ENCODE measurements around the gene MAP3K3. TPM values are rescaled to one million over a fixed set of nuclear protein-coding genes. Genes with fewer than 3 reads are reported as not detected.
"Not testable (repeated sequence)": the region's sequence is repeated elsewhere in the genome, so short reads cannot be mapped to it uniquely, and the experiment has no call there.

Gene MAP3K3
- total RNA-seq, 1 donor from 2014 or later, result 29.6 TPM

GRCh38 chr17:63714550-63715277 lies 92.5 kb downstream of the MAP3K3 start:
- DNase-seq (ENCODE audit: low spot score), result no peak
- no peaks in the 10 kb centered on the region for H3K27me3 Mint-ChIP-seq (ENCODE audit: insufficient read depth)
- intact Hi-C loops (cut with micrococcal nuclease), result no loop called here
- peaks cover 20% of the 10 kb centered on the region for H3K36me3 Mint-ChIP-seq (ENCODE audit: low read depth)
- no peaks in the 10 kb centered on the region for H3K9me3 Mint-ChIP-seq
- H3K4me3 Mint-ChIP-seq, result no peak overlapping the region
- H3K27ac Mint-ChIP-seq, result no peak overlapping the region
- peaks cover 6% of the 10 kb centered on the region for H3K4me1 Mint-ChIP-seq (ENCODE audit: low read depth)

DNA sequence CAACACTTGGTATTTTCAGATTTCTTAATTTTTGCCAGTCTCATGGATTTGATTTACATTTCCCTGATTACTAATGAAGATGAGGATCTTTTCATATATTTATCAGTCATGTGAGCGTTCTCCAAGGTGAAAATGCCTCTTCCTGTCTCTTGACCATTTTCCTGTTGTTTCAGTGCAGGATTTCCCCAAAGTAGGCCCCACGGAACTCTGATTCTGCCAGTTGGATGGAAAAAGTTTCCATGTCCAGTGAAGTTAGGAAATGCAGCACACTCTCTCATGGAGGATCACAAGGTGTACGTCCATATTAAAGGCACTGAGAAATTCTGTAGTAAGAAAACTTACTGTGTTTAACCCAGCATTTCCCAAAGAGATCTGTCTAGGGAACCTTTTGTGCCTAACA lies 94.2 kb downstream of the MAP3K3 start:
- no peak for DNase-seq (ENCODE audit: low spot score)
- Mint-ChIP-seq H3K4me1 (ENCODE audit: low read depth) (no peaks in the 10 kb centered on the region), H3K27ac (no peak overlapping the region), H3K9me3 (no peaks in the 10 kb centered on the region), H3K4me3 (no peak overlapping the region), H3K36me3 (ENCODE audit: low read depth) (peaks cover 20% of the 10 kb centered on the region), H3K27me3 (ENCODE audit: insufficient read depth) (no peaks in the 10 kb centered on the region)
- intact Hi-C loops (cut with micrococcal nuclease), result no loop called here

DNA sequence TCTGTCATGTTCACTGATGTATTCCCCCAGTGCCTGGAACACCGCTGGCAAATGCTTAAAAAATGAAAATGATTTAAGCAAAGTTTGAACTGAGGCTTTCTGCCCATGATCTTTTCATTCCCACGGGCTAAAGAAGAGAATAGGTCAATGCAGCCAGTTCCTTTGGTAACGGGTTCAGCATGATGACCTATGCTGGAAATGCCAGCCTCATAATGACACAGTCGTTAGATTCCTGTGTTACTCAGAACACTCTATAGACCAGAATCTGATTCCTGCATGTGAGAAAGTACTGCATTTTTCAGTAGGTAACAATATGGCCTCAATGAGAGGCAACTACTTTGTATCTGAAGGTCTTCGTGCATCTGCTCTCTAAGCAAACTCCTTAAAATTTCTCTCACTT lies 96.8 kb downstream of the MAP3K3 start:
- intact Hi-C loops (cut with micrococcal nuclease), result no loop called here
- no peaks in the 10 kb centered on the region for H3K27me3 Mint-ChIP-seq (ENCODE audit: insufficient read depth)
- H3K4me1 Mint-ChIP-seq (ENCODE audit: low read depth), result no peaks in the 10 kb centered on the region
- H3K9me3 Mint-ChIP-seq, result no peaks in the 10 kb centered on the region
- no peak overlapping the region for H3K27ac Mint-ChIP-seq
- peaks cover 26% of the 10 kb centered on the region for H3K36me3 Mint-ChIP-seq (ENCODE audit: low read depth)
- H3K4me3 Mint-ChIP-seq, result no peak overlapping the region
- DNase-seq (ENCODE audit: low spot score), result no peak

GRCh38 chr17:63720194-63720593 lies 98.0 kb downstream of the MAP3K3 start:
- H3K9me3 Mint-ChIP-seq; DNase-seq (ENCODE audit: low spot score); H3K27me3 Mint-ChIP-seq (ENCODE audit: insufficient read depth); H3K27ac Mint-ChIP-seq; H3K4me1 Mint-ChIP-seq (ENCODE audit: low read depth); H3K4me3 Mint-ChIP-seq; intact Hi-C loops (cut with micrococcal nuclease): not testable (repeated sequence)
- H3K36me3 Mint-ChIP-seq (ENCODE audit: low read depth), result peaks cover 27% of the 10 kb centered on the region

GRCh38 chr17:63722403-63722802 lies 100.2 kb downstream of the MAP3K3 start:
- Mint-ChIP-seq H3K27ac (no peak overlapping the region), H3K9me3 (no peaks in the 10 kb centered on the region), H3K36me3 (ENCODE audit: low read depth) (peaks cover 31% of the 10 kb centered on the region), H3K4me1 (ENCODE audit: low read depth) (no peaks in the 10 kb centered on the region), H3K4me3 (no peak overlapping the region), H3K27me3 (ENCODE audit: insufficient read depth) (no peaks in the 10 kb centered on the region)
- intact Hi-C loops (cut with micrococcal nuclease), result no loop called here
- no peak for DNase-seq (ENCODE audit: low spot score)

GRCh38 chr17:63735691-63736090 lies 113.5 kb downstream of the MAP3K3 start:
- H3K4me1 Mint-ChIP-seq (ENCODE audit: low read depth), result peaks cover 14% of the 10 kb centered on the region
- H3K9me3 Mint-ChIP-seq, result no peaks in the 10 kb centered on the region
- intact Hi-C loops (cut with micrococcal nuclease), result no loop called here
- H3K4me3 Mint-ChIP-seq, result no peak overlapping the region
- no peak for DNase-seq (ENCODE audit: low spot score)
- H3K27ac Mint-ChIP-seq, result no peak overlapping the region
- no peaks in the 10 kb centered on the region for H3K27me3 Mint-ChIP-seq (ENCODE audit: insufficient read depth)
- H3K36me3 Mint-ChIP-seq (ENCODE audit: low read depth), result peaks cover 6% of the 10 kb centered on the region

DNA sequence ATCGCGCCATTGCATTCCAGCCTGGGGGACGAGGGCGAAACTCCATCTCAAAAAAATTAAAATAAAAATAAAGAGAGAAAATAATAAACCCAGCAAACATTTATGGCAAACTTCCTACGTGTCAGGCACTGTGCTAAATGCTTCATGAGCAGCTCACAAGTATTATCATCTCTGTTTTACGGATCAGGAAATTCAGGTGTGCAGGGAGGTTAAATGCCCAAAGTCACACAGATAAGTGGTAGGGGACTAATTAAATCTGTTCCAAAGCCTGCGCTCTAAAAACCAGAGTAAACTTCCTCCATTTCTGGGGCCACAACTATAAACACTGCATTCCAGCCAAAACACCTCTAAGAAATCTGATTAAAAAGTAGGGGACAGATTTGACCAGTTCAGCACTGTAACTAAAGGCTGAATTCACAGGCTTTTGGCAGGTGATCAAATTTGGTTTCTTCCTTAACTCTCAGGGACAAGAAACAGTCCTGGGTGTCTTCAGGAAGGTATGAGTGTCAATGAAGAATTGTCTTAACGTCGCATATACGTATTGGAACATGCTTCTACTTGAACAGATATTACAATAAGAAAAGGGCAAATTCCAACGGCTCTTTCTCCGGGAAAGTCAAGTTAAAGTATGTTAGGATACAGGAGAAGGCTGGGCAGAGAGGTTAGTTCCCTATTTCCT lies 118.4 kb downstream of the MAP3K3 start:
- Mint-ChIP-seq H3K9me3 (no peaks in the 10 kb centered on the region), H3K27ac (peak overlapping the region; percentile 97), H3K4me3 (peak overlapping the region; percentile 98), H3K27me3 (ENCODE audit: insufficient read depth) (no peaks in the 10 kb centered on the region), H3K36me3 (ENCODE audit: low read depth) (peaks cover 13% of the 10 kb centered on the region), H3K4me1 (ENCODE audit: low read depth) (peaks cover 25% of the 10 kb centered on the region)
- intact Hi-C loops (cut with micrococcal nuclease), result loop anchor here (1.0 to 10.0 kb wide), 9 partner anchors 12 to 1676 kb away; partner anchors contain the start of genes CCDC47, DCAF7, FTSJ3 and MAP3K3
- no peak for DNase-seq (ENCODE audit: low spot score)

DNA sequence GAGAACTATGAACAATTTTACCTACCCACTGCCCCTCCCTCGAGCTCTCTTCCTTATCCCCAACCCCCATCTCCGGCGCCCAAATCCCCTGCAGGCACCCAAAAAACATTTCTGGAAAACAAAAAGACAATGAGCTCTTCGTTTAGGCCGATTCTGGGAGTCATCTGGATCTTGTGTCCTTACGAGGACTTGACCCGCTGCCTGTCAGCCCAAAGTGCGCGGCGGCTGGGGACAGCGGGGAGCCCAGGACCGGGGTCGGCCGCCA lies 118.9 kb downstream of the MAP3K3 start:
- Mint-ChIP-seq H3K27me3 (ENCODE audit: insufficient read depth) (no peaks in the 10 kb centered on the region), H3K9me3 (no peaks in the 10 kb centered on the region), H3K27ac (peak overlapping the region; percentile 97), H3K4me3 (peak overlapping the region; percentile 98), H3K36me3 (ENCODE audit: low read depth) (peaks cover 17% of the 10 kb centered on the region), H3K4me1 (ENCODE audit: low read depth) (peaks cover 25% of the 10 kb centered on the region)
- intact Hi-C loops (cut with micrococcal nuclease), result loop anchor here (1.0 to 10.0 kb wide), 9 partner anchors 11 to 1676 kb away; partner anchors contain the start of genes CCDC47, DCAF7, FTSJ3 and MAP3K3
- DNase-seq (ENCODE audit: low spot score), result no peak

DNA sequence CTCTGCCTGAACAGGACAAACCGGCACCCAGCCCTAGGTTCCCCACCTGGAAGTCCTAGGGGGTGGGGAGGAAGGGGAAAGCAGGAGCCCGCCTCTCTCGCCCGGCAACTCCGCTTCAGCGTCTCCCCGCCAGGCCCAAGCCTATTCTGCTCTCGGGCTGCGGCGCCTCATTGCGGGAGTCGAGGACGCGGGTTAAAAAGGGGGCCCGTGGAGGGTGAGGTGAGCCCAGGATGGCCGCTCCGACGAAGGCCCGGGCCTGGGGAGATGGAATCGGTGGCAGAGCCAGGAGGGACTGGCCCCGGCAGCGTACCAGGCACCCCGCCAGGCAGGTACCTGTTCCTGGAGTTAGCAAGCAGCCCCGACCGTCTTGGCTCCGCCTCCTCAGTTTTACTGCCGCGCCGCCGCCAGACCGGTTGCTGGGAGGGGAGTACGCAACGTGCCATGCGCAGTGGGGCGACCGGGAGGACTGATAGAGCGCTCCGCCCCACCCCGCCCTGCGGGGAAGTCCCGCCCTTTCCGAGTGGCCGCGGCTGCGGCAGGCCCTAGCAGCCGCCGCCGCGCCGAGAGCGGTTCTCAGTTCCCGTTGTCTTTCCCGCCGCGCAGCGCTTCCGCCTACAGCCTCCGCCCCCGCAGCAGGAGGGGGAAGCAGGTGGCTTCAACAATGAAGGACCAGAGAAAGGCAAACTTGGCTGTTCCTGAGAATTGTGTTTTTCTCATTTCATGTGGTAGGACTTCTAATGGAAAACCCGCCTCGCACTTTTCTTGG lies 119.4 kb downstream of the MAP3K3 start, which contains the start of gene STRADA:
TSS of gene STRADA (minus strand) at position 392 of the 766 bp plus-strand sequence. CDS start 13,430 bp downstream, outside the sequence.
- peak; percentile 99 for DNase-seq (ENCODE audit: low spot score)
- H3K9me3 Mint-ChIP-seq, result no peaks in the 10 kb centered on the region
- H3K27me3 Mint-ChIP-seq (ENCODE audit: insufficient read depth), result no peaks in the 10 kb centered on the region
- intact Hi-C loops (cut with micrococcal nuclease), result loop anchor here (1.0 to 10.0 kb wide), 9 partner anchors 11 to 1677 kb away; partner anchors contain the start of genes CCDC47, DCAF7, FTSJ3 and MAP3K3
- H3K4me1 Mint-ChIP-seq (ENCODE audit: low read depth), result peaks cover 25% of the 10 kb centered on the region
- peaks cover 20% of the 10 kb centered on the region for H3K36me3 Mint-ChIP-seq (ENCODE audit: low read depth)
- peak within 1 kb of the TSS; percentile 97 for H3K27ac Mint-ChIP-seq
- peak within 1 kb of the TSS; percentile 98 for H3K4me3 Mint-ChIP-seq

Other genes with a start within 250 kb of the MAP3K3 start
- gene CYB561, start 176.1 kb upstream of the MAP3K3 start, total RNA-seq, result 1.9 and 2.9 TPM in 2 replicates
- gene ACE, start 145.4 kb upstream of the MAP3K3 start, total RNA-seq, result 0.36 and 0.59 TPM in 2 replicates
- gene KCNH6, start 99.1 kb upstream of the MAP3K3 start, total RNA-seq, result not detected in 2 replicates
- 116 and 121 TPM in 2 replicates for gene DCAF7, start 71.9 kb upstream of the MAP3K3 start, total RNA-seq
- 30.8 and 32.0 TPM in 2 replicates for gene TACO1, start 21.5 kb upstream of the MAP3K3 start, total RNA-seq
- 228 and 233 TPM in 2 replicates for gene LIMD2, start 77.7 kb downstream of the MAP3K3 start, total RNA-seq
- 59.1 and 59.4 TPM in 2 replicates for gene STRADA, start 119.4 kb downstream of the MAP3K3 start, total RNA-seq
- 74.8 and 79.2 TPM in 2 replicates for gene CCDC47, start 151.2 kb downstream of the MAP3K3 start, total RNA-seq
- 147 and 149 TPM in 2 replicates for gene DDX42, start 151.8 kb downstream of the MAP3K3 start, total RNA-seq
- 185 and 195 TPM in 2 replicates for gene PSMC5, start 205.0 kb downstream of the MAP3K3 start, total RNA-seq
- gene FTSJ3, start 205.2 kb downstream of the MAP3K3 start, total RNA-seq, result 95.6 and 100 TPM in 2 replicates
- 116 TPM in 2 replicates for gene SMARCD2, start 220.3 kb downstream of the MAP3K3 start, total RNA-seq

Measured in activated T-helper 1 cell treated with anti-CD3 and anti-CD28 coated beads, Interleukin-12 subunit alpha, Interleukin-12 subunit beta, Interleukin-2, Interleukin-4 antibody, amounts not matched to agents 30 ng/mL and 10 ng/mL and 1 ng/mL, durations not matched to agents 14 hours and 24 hours and 36 hours (primary cell).